GM19025 (cell line): ENCODE data around the gene TAB2.

Experiments used
- ATAC-seq: cut with Tn5 transposase; IDR thresholded peaks from one replicate; pipeline ENCODE4 v1.9.1; 2021; ENCODE audit warnings: mild to moderate bottlenecking, low read depth, moderate library complexity; ENCODE audit not compliant: unreplicated experiment

TAB2 gene

GRCh38 chr6:149405823-149406765 lies 88.6 kb downstream of the TAB2 start:
- ATAC-seq = no peak

GRCh38 chr6:149409617-149410016 lies 92.1 kb downstream of the TAB2 start:
- no peak for ATAC-seq

GRCh38 chr6:149410557-149410956 lies 93.0 kb downstream of the TAB2 start:
- no peak for ATAC-seq

GRCh38 chr6:149414009-149414408 lies 96.5 kb downstream of the TAB2 start:
- no peak for ATAC-seq

- no peak for ATAC-seq
Measured at GRCh38 chr6:149414821-149415220, 97.3 kb downstream of the TAB2 start.

GRCh38 chr6:149419696-149420404 lies 102.3 kb downstream of the TAB2 start:
- no peak for ATAC-seq

GRCh38 chr6:149421132-149421531 lies 103.6 kb downstream of the TAB2 start:
- no peak for ATAC-seq

GRCh38 chr6:149422581-149422980 lies 105.1 kb downstream of the TAB2 start:
- ATAC-seq = no peak

- no peak for ATAC-seq
Measured at GRCh38 chr6:149423964-149424440, 106.5 kb downstream of the TAB2 start.

GRCh38 chr6:149425224-149425623 lies 107.7 kb downstream of the TAB2 start:
- no peak for ATAC-seq

GRCh38 chr6:149425754-149426153 lies 108.2 kb downstream of the TAB2 start:
- ATAC-seq = no peak

GRCh38 chr6:149428606-149429005 lies 111.1 kb downstream of the TAB2 start:
- ATAC-seq = no peak

- ATAC-seq = no peak
Measured at GRCh38 chr6:149429427-149430360, 112.2 kb downstream of the TAB2 start.

GRCh38 chr6:149431905-149432775 lies 114.6 kb downstream of the TAB2 start:
- peak; percentile 85 for ATAC-seq

- ATAC-seq = no peak
Measured at GRCh38 chr6:149433405-149433804, 115.9 kb downstream of the TAB2 start.

- no peak for ATAC-seq
Measured at GRCh38 chr6:149433881-149434280, 116.4 kb downstream of the TAB2 start.

GRCh38 chr6:149435919-149436586 lies 118.5 kb downstream of the TAB2 start:
- ATAC-seq = no peak

GRCh38 chr6:149436647-149437046 lies 119.1 kb downstream of the TAB2 start:
- no peak for ATAC-seq

- ATAC-seq = no peak
Measured at GRCh38 chr6:149437212-149437611, 119.7 kb downstream of the TAB2 start.
